ENCODE measurements around the gene NPAS3.

NPAS3 gene

DNA sequence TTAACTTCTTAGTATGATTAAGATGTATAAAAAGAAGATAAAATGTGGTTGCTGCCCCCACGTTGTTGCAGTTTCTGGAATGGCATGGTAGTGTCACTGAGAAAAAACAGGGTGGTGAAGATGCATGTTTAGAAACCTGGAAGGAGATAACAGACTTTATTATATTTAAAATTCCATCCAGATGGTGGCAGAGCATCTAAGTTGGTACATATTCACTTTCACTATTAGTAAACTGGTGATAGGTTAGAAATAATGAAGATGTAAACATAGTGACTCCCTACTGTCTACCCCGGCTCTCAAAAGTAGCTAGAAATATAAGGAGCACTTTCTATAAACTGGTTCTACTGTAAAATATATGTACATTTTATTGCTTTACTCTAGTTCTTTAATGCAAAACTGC is 279.3 kb downstream of the NPAS3 start:
- H3K4me3 ChIP-seq (ENCODE audit: low read depth, low read length) = no peak overlapping the region
- DNase-seq (ENCODE audit: low read depth) = no peak

DNA sequence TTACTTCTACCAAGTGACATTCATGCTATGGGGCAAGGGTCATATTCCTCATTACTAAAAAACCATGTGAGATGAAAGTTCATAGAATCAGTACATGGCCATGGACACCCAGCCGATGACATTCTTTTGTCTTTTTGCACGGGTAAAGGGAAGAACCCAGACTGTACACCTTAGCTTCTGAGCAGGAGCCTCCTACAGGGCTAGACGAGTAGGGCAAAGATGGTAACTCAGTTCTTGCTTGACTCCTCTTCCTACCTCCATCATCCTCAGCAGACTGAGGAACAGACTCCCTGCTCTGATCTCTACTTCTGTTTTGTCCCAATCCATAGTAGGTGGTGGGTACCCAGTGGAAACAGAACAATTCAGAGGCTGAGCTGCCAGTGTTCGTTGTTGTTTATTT is 281.3 kb downstream of the NPAS3 start:
- DNase-seq (ENCODE audit: low read depth) = no peak
- H3K4me3 ChIP-seq (ENCODE audit: low read depth, low read length) = no peak overlapping the region

DNA sequence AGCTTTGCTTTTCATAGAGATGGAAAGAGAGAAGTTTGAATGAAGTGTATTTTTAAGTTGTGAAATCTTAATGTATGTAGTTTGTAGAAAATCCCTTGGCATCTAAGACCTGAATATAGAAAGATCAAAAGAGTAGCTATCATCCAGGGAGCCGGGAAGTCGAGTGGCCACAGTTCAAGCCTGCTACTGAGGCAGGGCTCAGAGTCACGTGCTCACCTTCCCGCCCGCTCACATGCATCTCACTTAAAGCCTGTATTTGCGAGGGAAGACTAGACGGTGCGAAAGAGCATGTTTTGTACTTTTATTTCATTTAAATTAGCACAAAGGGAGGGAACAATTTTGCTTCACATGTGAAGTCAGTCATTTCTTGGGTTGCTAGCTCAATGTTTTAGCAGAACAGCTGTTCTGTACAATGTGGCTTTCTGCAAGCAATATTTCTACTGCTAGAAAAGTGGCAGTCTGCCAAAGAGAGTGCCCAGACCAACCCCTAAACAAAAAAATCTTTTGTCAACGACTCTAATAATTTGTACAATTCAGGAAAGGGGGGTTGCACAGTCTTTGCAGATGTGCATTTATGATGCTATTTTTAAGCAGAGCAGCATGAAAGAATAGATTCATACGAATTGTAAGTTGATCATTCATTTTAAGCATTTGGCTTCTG is 290.7 kb downstream of the NPAS3 start:
- DNase-seq (ENCODE audit: low read depth) = peak; percentile 25
- H3K4me3 ChIP-seq (ENCODE audit: low read depth, low read length) = no peak overlapping the region

DNA sequence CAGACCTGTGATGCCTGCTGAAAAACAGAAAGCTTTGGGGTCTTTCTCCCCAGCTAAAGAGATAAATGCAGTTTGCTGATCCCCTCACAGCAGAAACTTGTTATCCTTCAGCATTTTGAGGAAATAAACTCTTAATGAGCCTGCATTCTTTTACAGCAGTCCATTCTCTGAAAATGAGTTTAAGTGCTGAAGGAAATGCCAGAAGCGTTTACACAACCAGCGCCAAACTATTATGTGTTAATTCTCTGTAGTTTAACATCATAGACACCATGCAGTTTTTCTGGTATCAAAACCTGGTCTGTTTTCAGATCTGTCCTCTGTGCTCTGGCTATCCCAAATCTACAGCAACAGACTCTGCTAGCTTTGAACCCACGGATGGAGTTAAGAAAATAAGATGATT is 291.3 kb downstream of the NPAS3 start:
- no peak for DNase-seq (ENCODE audit: low read depth)
- no peak overlapping the region for H3K4me3 ChIP-seq (ENCODE audit: low read depth, low read length)

DNA sequence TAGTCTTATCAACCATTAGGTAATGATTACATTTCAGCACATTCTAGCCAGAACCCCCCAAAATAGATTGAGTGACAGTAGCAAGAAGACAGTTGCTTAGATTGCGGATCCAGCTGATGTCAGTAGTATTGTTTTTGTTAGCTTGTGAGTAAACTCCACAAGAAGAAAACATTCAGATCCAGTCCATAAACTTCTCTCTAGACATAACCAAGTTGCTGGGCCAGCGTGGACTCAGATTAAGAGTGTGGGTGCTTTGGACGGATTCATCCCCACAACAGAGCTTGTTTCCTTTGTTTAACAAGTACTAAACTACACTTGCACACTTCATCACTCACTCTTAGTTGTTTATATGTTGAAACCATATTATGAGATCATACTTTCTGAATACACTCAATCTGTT is 293.4 kb downstream of the NPAS3 start:
- no peak for DNase-seq (ENCODE audit: low read depth)
- H3K4me3 ChIP-seq (ENCODE audit: low read depth, low read length) = no peak overlapping the region

DNA sequence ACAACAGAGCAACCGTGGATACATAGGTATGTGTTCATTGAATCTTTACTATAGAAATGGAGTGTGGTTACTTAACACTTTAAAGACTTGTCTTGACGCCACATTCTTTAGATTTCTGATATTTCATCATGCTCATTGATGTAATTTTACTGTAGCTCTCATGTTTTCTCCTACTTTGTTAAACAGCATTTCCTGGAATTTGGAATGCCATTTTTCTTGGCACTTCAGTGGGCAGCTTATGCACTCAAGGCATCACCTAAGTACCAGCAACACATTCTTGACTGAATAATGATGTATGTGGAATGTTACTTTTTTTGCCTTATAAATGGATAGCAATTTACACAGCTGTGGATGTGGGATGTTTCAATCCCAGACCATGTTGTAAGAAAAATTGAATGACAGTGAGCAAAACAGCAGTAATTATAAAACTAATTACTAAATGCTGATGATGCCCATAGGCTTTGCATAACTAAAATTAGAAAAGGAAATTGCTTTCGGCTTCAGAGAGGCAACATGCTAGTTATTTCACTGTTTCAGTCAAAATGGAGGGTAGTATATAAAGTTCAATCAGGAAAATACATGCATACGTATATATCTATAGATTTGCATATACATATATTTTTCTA is 298.5 kb downstream of the NPAS3 start:
- no peak overlapping the region for H3K4me3 ChIP-seq (ENCODE audit: low read depth, low read length)

DNA sequence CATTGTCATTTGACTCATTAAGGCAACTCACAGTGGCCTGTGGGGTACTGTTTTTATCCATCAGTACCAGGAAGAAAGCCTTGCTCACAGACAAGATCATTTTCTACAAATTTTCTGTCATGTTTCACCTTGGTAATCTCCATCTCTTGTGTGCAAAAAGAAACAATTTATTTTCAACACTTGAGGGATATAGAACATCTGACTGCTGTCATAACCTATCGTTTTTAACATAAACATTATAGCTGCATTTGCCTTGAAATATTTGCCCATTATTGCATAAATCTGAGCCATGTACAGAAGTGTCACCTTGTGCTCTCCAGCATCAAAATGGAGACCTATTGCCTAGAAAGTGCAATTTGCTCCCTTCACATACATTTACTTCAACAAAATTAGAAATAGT is 300.8 kb downstream of the NPAS3 start:
- DNase-seq (ENCODE audit: low read depth) = no peak
- no peak overlapping the region for H3K4me3 ChIP-seq (ENCODE audit: low read depth, low read length)

More for the DNA sequence above, 298.5 kb downstream of the NPAS3 start:
- no peak for DNase-seq (ENCODE audit: low read depth)

DNA sequence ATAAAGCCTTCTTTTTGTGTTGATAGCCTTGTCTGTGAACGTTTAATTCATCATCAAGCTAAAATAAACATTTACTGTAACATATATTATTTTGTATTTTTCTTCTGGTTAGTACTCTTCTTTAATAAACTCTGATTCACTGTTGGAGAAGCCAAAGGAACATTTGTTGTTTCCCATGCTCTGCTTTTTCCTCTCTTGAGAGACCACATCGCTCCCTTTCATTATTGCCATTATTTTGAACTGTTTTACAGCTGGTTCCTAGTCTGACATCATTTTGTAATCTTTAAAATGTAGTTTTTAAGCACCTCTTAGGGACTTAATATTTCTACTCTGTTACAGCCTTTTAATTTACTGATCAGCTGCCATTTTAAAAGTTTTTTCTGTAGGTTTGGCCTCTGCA is 301.8 kb downstream of the NPAS3 start:
- no peak for DNase-seq (ENCODE audit: low read depth)
- no peak overlapping the region for H3K4me3 ChIP-seq (ENCODE audit: low read depth, low read length)

DNA sequence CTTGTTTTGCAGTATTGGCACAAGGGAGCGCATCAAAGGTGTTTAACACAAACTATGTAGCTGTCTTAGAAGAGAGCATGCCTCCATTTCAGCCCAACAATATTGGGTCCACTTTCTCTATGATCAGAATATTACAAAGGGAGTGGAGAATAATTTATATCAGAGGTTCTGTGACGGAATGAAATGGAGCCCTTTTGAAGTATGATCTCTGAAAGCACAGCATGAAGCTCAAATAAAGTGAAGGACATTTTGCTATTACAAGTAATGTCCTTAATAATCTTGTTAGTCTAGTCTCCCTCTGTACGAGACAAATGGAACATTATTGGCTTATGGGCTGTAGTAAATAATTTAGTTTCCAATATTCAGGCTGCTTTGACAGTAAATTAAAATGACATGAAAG is 302.7 kb downstream of the NPAS3 start:
- no peak overlapping the region for H3K4me3 ChIP-seq (ENCODE audit: low read depth, low read length)
- DNase-seq (ENCODE audit: low read depth) = no peak

DNA sequence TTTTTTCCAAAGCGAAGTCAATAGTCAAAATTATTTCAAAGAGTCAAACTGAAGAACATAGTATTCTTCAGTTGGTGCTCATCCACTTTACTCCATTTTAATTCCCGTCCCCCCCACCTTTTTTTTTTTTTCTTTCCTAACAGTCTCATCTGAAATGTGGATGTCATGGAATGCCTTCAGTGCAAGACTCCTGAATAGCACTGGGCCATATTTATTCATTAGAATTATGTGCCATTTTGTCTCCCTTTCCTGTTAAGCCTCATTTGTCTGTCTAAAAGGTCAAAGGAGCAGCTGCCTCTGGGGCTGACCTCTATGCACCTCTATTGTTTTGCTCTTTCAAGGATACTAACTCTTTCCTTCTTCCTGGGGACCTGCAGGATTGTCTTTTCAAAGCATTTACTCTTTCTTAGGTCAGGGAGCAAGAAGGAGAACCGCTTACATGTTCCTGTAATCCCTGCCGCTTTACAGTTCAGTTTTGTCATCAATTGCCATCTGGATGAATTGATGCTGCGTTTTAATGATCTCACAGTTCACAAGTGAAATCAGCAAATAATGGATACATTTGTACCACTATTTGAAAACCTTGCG is 310.6 kb downstream of the NPAS3 start:
- no peak for DNase-seq (ENCODE audit: low read depth)
- no peak overlapping the region for H3K4me3 ChIP-seq (ENCODE audit: low read depth, low read length)

DNA sequence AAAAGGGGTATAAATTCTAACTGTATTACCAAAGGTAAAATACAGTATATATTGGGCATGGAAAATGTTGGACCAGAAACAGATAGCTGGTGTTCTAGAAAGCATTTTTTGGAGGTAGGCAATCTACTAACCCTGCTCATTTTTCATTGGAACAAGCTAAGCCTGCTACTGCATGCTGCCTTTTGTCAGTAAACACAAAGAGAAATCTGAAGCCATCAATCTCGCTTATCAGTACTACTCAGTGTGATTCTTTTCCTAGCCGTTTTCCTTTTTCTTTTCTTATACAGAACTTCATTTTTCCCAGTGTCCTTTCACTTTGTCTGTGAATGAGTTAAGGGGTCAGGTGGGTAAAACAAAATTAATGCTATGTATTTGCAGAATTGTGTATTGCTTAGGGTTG is 312.3 kb downstream of the NPAS3 start:
- no peak overlapping the region for H3K4me3 ChIP-seq (ENCODE audit: low read depth, low read length)
- no peak for DNase-seq (ENCODE audit: low read depth)

DNA sequence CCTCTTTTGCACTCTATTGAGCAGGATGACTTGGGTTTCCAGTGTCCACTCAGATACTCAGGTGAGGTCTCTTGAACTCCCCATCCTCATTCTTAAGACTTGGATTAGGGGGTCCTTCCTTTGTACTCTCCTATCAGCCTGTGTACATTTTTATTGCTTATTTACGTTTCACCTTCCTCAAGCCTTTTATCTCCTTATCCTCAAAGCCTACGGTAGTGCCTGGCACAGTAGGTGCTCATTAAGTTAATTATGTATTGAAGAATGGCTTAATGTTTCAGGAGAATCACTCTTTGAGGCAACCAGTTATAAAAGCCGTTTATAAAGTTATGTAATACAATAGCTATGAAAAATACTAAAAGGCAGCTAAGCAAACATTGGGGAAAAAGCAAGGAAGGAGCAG is 315.7 kb downstream of the NPAS3 start:
- DNase-seq (ENCODE audit: low read depth) = no peak
- no peak overlapping the region for H3K4me3 ChIP-seq (ENCODE audit: low read depth, low read length)

DNA sequence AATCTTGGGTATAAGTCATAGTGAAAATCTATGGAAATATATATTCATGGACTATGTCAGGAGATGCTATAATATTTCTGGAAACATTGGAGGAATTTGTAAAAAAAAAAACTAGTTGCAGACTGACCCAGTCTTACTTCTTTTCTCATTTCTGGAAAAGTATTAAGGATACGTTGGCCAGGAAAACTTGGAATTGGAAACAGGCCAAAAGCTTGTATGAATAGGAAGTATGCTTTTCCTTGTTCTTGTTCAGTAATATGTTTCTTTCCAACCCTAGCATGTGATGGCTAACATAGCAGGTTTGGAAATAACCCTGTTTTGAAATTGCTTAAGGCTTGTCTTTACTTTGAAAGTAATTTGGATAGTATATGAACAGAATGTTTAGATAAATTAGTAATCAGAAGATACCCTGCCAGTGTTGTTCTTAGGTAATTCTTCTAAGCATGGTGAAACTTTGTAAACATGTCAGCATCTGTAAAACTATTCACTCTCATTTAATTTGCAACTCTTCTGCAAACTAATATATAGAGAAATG is 316.2 kb downstream of the NPAS3 start:
- no peak overlapping the region for H3K4me3 ChIP-seq (ENCODE audit: low read depth, low read length)
- DNase-seq (ENCODE audit: low read depth) = no peak

DNA sequence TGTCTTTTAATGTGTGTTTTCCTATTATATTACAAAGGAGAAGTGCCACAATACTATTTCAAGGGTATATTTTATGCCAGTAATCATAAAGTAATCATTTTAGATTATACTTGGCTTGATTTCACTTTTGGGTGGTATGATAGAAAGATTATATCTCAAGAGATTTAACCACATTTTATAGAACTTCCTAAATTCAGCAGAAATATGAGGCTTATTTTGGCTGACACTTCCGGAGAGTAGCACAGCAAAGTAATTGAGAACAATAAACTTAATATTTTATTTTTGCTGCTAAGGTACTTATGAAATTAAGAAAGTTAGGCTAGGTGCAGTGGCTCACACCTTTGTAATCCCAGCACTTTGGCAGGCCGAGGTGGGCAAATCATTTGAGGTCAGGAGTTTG is 319.1 kb downstream of the NPAS3 start:
- DNase-seq (ENCODE audit: low read depth) = no peak
- no peak overlapping the region for H3K4me3 ChIP-seq (ENCODE audit: low read depth, low read length)

DNA sequence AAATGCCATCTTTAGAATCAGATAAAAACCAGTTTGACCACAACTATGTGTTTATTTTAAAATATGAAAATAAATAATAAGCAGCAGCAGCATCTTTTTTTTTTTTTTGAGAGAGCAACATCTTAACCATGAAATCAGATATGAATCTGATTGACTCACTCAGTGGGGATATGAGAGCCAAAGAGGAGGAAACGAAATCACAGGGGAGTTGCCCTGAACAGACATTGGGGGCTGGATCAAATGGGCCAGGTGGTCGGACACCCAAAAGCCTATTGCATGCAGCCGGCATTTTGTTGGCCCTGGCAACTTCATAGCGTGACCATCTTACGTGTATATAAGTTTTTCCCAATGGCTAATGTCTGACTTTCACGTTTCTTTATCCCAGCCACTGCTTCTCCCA is 321.1 kb downstream of the NPAS3 start:
- no peak overlapping the region for H3K4me3 ChIP-seq (ENCODE audit: low read depth, low read length)
- no peak for DNase-seq (ENCODE audit: low read depth)

DNA sequence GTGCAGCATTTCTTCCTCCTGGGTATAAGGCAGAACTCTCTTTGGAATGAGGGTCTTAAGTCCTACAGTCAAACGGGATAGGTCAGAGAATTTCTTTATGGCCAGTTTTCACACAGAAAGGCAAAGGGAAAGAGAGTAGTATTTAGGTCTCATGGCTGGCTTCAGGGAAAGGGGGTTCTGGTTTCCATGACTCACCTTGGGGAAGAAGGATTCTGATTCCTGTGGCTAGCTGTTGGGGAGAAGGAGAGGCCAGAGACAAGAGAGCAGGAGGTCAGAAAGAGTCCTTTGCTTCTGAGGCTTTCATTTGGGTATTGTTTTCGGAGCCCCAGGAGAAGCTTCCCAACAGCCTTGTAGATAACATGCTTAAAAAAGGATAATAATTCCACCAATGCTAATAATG is 332.5 kb downstream of the NPAS3 start:
- no peak overlapping the region for H3K4me3 ChIP-seq (ENCODE audit: low read depth, low read length)
- DNase-seq (ENCODE audit: low read depth) = peak; percentile 7

DNA sequence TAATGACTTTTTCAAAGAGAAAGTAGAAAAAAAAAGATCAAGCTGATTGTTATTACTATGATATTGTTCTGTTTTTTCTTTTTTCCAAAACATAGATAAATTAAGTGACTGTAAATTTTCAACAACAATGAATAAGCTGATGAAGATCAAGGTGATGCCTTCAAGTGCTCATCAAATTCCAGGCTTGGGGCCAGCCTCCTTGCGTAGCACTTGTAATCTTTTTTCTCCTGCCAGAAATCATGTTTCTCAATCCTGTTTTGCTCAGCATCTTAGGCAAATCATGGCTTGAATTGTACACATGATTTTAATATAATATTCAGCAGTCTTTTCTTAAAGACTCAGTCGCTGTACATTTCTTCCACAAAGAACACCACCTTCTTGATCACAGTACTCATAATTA is 333.2 kb downstream of the NPAS3 start:
- no peak overlapping the region for H3K4me3 ChIP-seq (ENCODE audit: low read depth, low read length)

DNA sequence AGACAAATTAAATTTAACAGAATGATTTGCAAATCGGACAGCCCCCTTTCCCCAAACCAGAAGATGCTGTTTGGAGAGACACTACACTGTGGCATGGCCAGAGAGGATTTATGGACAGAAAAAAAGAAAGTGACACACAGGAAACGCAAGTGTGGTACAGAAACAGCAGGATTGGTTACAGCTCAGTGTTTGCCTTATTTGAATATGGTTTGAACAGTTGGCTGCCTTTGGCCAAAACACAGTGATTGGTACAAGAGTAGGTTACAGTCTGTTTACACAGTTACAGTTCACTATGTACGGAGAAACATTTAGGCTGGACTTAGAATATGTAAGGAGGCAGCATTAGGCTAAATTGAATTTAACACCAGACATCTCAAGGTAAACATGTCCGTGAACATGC is 335.3 kb downstream of the NPAS3 start:
- no peak overlapping the region for H3K4me3 ChIP-seq (ENCODE audit: low read depth, low read length)
- no peak for DNase-seq (ENCODE audit: low read depth)

More for the DNA sequence above, 333.2 kb downstream of the NPAS3 start:
- no peak for DNase-seq (ENCODE audit: low read depth)

DNA sequence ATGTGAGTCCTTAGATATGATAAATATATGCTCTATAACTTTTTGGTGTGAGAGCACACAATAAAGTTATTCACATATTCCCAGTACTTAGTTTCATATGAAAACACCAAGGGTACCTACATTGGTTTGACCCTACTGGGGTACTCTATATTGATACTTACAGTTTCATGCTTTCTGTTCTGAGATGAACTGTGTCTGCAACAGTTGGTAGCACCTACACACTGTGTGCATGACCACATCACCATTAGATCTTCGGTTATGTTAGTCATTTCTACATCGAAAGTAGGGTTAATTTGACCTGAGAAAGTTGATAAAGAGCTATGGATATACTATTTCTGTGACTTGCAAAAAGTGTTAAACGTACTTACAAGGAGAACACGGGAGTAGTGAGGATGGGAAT is 337.2 kb downstream of the NPAS3 start:
- no peak for DNase-seq (ENCODE audit: low read depth)
- H3K4me3 ChIP-seq (ENCODE audit: low read depth, low read length) = no peak overlapping the region

DNA sequence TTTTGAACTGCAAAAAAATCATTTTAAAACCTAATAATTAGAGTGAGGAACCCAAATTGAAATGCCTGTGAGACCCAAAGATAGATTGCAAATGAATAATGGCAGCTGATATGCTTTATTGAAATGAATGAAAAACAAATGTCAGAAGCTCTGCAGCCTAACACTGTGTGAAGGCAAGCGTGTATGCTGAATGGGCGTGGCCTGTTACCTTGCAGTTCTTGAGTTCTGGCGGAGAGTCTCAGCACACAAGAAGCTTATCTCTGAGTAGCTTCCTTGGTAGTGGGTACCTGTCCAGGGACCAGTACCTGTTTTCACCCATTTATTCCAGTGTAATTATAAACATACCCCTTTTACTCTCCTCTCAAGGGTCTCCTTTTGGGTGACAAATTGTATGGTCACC is 341.2 kb downstream of the NPAS3 start:
- no peak overlapping the region for H3K4me3 ChIP-seq (ENCODE audit: low read depth, low read length)
- no peak for DNase-seq (ENCODE audit: low read depth)

DNA sequence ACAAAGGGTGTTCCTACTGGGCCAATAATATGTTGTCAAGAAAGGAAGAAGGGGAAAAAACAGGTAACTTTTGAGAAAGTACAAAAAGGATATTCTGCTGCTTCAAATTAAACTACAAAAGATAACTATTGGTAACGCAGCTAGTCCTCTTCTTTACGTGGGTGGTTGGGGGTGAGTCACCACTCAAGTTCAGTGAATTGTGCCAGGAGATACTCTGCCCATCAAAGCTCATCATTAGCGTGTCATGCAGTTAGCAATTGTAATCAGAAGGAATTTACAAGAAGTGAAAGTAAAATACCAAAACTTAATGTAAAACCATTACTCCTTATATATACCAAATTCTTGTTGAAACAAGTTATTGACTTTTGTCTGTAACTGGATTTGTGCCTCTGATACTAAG is 342.0 kb downstream of the NPAS3 start:
- no peak overlapping the region for H3K4me3 ChIP-seq (ENCODE audit: low read depth, low read length)
- DNase-seq (ENCODE audit: low read depth) = peak; percentile 30

Data from skeletal muscle cell (primary cell).